Suprapubic skin (tissue), 4 donors: ENCODE measurements around the gene ACO1.

Experiments
- EP300 ChIP-seq: sonication (generic); formaldehyde crosslinking; IDR thresholded peaks from one replicate; pipeline ENCODE4 v1.6.1; 2017; ENCODE audit warnings: antibody characterized with exemption
- POLR2A ChIP-seq, 2 donors: fragments of 450-650 bp; IDR thresholded peaks; one replicate each; pipeline ENCODE4 v1.6.1; 2017; ENCODE audit warnings: antibody characterized with exemption in 2 of 2, mild to moderate bottlenecking in 2 of 2, moderate library complexity in 2 of 2
- POLR2AphosphoS5 ChIP-seq, 3 donors: sonication (generic); formaldehyde crosslinking; IDR thresholded peaks; one replicate each; pipeline ENCODE4 v1.6.1; 2017; ENCODE audit warnings: antibody characterized with exemption in 3 of 3
- TF ChIP-seq, protein P1 (sequence below), 2 donors: fragments of 200-600 bp in 1 of 2; fragments of 450-650 bp in 1 of 2; sonication (generic) in 1 of 2; IDR thresholded peaks; one replicate each; pipeline ENCODE4 v1.5.1; 2016 to 2019; ENCODE audit warnings: antibody characterized with exemption in 2 of 2, mild to moderate bottlenecking in 1 of 2, moderate library complexity in 1 of 2

GRCh38 chr9:32385885-32386283 is 1.4 kb downstream of the ACO1 start:
- TF ChIP-seq, protein P1, sequence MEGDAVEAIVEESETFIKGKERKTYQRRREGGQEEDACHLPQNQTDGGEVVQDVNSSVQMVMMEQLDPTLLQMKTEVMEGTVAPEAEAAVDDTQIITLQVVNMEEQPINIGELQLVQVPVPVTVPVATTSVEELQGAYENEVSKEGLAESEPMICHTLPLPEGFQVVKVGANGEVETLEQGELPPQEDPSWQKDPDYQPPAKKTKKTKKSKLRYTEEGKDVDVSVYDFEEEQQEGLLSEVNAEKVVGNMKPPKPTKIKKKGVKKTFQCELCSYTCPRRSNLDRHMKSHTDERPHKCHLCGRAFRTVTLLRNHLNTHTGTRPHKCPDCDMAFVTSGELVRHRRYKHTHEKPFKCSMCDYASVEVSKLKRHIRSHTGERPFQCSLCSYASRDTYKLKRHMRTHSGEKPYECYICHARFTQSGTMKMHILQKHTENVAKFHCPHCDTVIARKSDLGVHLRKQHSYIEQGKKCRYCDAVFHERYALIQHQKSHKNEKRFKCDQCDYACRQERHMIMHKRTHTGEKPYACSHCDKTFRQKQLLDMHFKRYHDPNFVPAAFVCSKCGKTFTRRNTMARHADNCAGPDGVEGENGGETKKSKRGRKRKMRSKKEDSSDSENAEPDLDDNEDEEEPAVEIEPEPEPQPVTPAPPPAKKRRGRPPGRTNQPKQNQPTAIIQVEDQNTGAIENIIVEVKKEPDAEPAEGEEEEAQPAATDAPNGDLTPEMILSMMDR (IDR thresholded peaks at IDR 0.05), result no peak
- no peak for TF ChIP-seq POLR2AphosphoS5 (IDR thresholded peaks at IDR 0.05)
- TF ChIP-seq POLR2A (IDR thresholded peaks at IDR 0.05), result no peak
- no peak for TF ChIP-seq EP300
